ENCODE measurements around the gene RPL36A. TPM values are rescaled to one million over a fixed set of nuclear protein-coding genes. Genes with fewer than 3 reads are reported as not detected.

RPL36A gene
- polyA plus RNA-seq, 4 donors = 980 to 1,573 (median 1,128) TPM

- DNase-seq (ENCODE audit: low read depth in 4 of 4, low spot score in 2 of 4) = no peak
Measured at GRCh38 chrX:101391831-101392230, 1.0 kb downstream of the RPL36A start.

GRCh38 chrX:101393530-101394305, 2.9 kb downstream of the RPL36A start:
- DNase-seq (ENCODE audit: low read depth in 4 of 4, low spot score in 2 of 4) = no peak

- DNase-seq (ENCODE audit: low read depth in 4 of 4, low spot score in 2 of 4) = no peak
Measured at GRCh38 chrX:101394372-101394771, 3.6 kb downstream of the RPL36A start.

- no peak for DNase-seq (ENCODE audit: low read depth in 4 of 4, low spot score in 2 of 4)
Measured at GRCh38 chrX:101395789-101396188, 5.0 kb downstream of the RPL36A start.

- DNase-seq (ENCODE audit: low read depth in 4 of 4, low spot score in 2 of 4) = no peak
Measured at GRCh38 chrX:101397779-101398178, 7.0 kb downstream of the RPL36A start.

DNA sequence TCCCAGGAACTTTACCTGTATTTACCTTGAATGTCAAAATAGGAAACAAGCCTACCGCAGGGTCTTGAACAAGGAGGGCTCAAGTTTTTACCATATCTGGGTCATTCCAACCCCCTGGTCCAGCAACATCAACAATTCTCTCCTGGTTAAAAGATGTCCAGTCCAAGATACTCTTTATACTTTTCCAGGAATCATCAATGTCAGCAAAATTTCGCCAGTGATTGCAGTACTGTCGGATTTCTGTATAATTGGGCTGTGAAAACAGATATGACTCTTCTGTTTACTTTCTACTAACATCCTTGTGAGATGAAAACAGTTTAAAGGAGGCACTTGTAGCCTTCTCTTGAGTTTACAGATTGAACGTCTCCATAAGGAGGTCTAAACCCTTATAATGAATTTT, 7.9 kb downstream of the RPL36A start:
- no peak for DNase-seq (ENCODE audit: low read depth in 4 of 4, low spot score in 2 of 4)

DNA sequence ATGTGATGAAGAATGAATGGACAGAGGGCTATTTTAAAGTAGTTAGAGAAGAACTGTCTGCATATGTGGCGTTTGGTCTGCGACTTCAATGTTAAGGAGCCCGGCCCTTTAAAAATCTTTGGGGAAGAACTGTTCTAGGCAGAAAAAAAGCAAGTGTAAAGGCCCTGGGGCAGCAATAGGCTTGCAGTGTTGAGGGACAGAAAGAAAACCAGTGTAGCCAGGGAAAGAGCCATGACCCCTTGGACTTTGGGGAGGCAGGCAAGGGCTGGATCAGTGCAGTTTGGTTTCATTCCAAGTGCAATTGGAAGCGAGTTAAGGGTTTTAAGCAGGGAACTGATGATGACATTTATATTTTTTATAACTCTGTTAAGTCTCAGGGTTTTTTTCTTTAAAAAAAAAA, 9.0 kb downstream of the RPL36A start:
- DNase-seq (ENCODE audit: low read depth in 4 of 4, low spot score in 2 of 4) = no peak

DNA sequence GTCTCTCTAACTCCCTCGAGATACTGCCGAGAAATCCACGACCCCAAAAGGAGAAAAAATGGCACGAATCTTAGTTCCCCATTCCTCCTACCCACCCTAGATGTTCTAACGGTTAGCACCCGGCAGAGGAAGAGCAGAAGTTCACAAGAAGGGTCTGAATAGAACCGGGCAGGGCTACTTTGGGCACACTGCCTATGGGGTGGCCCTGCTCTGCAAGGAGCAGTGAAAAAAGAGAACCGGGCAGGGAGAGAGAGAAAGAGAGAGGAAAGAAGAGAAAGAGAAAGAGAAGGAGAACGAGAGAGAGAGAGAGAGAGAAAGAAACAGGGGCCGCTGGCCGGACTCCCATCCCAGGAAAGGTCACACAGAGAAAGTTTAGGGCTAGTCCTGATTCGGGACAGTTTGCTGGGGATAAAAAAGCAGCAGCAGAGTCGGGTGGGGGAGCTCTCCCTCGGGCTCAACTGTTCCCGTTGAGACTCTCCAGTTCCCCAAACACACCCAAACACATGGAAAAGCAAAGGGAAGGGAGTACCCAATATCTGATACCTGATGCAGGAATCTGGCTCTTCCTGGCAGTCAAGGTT, 16.4 kb downstream of the RPL36A start:
- DNase-seq (ENCODE audit: low read depth in 4 of 4, low spot score in 2 of 4) = no peak

DNA sequence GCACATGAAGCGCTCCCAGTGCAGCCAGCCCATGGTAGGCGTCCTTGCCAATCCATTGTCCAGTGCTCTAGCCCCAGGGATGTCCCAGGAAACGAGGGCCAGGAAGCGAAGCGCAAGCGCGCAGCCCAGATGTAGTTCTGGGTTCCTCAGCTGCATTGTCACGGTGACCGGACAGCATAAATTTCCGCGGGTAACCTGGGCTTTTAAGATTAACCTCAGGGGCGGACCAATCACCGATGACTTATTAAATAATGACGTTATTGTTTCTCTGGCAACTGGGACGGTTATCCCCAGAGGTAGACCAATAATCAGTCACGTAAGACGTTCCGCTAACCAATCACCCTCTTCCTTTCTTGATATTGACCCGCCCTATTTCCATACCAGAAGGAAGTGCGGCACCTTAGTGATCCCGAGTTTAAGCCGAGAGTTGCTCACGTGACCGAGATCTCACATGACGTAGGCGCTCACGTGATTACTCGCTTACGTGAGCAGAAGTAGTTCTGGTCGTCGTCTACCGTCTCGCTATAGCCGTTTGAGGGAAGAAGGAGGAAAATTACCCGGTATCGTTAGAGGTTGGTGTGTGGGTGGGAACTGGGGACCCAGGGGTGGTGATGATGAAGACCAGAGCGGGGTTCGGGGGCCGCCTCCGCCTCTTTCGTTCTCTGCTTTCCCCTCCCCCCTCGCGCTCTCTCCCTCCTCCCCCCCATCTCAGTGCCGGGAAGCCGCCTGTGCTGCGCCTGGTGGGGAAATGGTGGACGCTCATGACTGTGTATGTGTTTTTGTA, 17.1 kb downstream of the RPL36A start, which contains the start of the genes GLA and HNRNPH2:
Gene GLA, minus strand, starts transcription at position 178 of the 784 bp plus-strand sequence. Its CDS starts 22 bp downstream, at position 156.
Gene HNRNPH2, plus strand, starts transcription at position 475 of the 784 bp plus-strand sequence. CDS start 3,767 bp downstream, outside the sequence.
- DNase-seq (ENCODE audit: low read depth in 4 of 4, low spot score in 2 of 4) = peak; percentile 88 to 96 (median 91)

DNA sequence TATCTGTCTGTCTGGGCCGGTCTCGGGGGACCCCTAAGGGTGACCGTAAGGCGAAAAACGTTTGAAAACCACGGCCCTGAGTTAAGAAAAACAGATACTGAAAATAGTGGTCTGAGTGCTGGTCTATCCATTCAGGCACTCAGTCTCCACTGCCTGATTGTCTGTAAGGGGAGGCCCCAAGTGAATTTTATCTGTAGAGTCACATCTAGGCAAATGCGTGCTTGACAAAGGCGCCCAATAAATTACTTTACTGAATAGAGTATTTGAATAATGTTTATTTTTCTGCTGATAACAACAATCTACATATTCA, 17.7 kb downstream of the RPL36A start:
- no peak for DNase-seq (ENCODE audit: low read depth in 4 of 4, low spot score in 2 of 4)

DNA sequence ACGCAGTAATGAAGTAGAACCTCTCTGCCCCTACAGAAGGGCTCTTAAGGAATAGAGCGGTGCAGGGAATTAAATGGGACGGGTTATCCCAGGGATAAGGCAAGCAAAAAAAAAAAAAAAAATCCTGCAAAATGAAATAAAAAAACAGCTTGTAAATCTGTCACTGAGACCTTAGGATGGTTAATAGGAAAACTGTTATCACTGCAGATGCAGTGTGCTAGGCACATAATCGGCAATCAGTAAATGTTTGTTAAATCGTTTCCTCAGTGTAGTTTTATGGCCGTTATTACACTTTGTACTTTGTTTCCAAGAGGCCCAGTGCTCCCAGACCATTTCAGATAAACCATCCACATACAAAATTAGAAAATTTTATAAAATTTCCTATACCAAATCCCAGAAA, 18.2 kb downstream of the RPL36A start:
- no peak for DNase-seq (ENCODE audit: low read depth in 4 of 4, low spot score in 2 of 4)

DNA sequence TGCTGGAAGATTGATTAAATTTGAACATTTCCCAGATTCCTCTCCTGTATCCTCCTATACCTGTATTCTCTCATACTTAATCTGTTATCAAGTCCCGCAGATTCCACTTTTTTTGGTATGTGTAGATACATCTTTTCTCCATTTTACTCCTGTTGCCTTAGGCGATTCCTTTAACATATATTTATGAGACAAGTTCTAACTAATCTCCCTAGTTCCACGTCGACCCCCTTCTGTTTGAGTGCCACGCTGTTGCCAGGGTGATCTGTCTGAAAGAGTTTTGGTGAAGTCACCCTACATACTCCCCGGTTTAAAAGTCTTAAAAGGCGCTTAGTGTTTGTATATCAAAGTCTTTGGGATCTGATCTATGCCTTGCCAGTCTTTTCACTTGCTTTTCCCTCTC, 19.6 kb downstream of the RPL36A start:
- no peak for DNase-seq (ENCODE audit: low read depth in 4 of 4, low spot score in 2 of 4)

GRCh38 chrX:101411984-101412383, 21.2 kb downstream of the RPL36A start:
- DNase-seq (ENCODE audit: low read depth in 4 of 4, low spot score in 2 of 4) = no peak

- DNase-seq (ENCODE audit: low read depth in 4 of 4, low spot score in 2 of 4) = no peak
Measured at GRCh38 chrX:101415180-101416145, 24.7 kb downstream of the RPL36A start.

GRCh38 chrX:101416691-101417090, 25.9 kb downstream of the RPL36A start:
- no peak for DNase-seq (ENCODE audit: low read depth in 4 of 4, low spot score in 2 of 4)

- DNase-seq (ENCODE audit: low read depth in 4 of 4, low spot score in 2 of 4) = no peak
Measured at GRCh38 chrX:101417190-101417589, 26.4 kb downstream of the RPL36A start.

- peak in 1 of 4 donors; percentile 20 for DNase-seq (ENCODE audit: low read depth in 4 of 4, low spot score in 2 of 4)
Measured at GRCh38 chrX:101417981-101418841, 27.4 kb downstream of the RPL36A start.

- DNase-seq (ENCODE audit: low read depth in 4 of 4, low spot score in 2 of 4) = no peak
Measured at GRCh38 chrX:101419489-101419888, 28.7 kb downstream of the RPL36A start.

GRCh38 chrX:101427954-101428353, 37.1 kb downstream of the RPL36A start:
- no peak for DNase-seq (ENCODE audit: low read depth in 4 of 4, low spot score in 2 of 4)

Data from left renal cortex interstitium (tissue), 4 donors.